Mesenchymal stem cell (in vitro differentiated cells and primary cell): Measurements from ENCODE around the gene ADGRG7. TPM values are rescaled to one million over a fixed set of nuclear protein-coding genes. Genes with fewer than 3 reads are reported as not detected.

ENCODE experiments used
- DNase-seq: peaks from one replicate; pipeline ENCODE4 v3.0.0-alpha.2; 2013
- H2AFZ ChIP-seq: one replicate; pipeline ENCODE4 v1.6.1; 2013; ENCODE audit warnings: low read depth, mild to moderate bottlenecking, control low read depth, inconsistent platforms, low read length, moderate library complexity
- H2AK5ac ChIP-seq: 2 replicates; pipeline ENCODE4 v1.6.1; 2013; ENCODE audit warnings: low read length, moderate library complexity, mild to moderate bottlenecking, inconsistent platforms; ENCODE audit not compliant: severe bottlenecking
- H2BK120ac ChIP-seq: one replicate; pipeline ENCODE4 v1.6.1; 2013; ENCODE audit warnings: low read depth, mild to moderate bottlenecking, inconsistent platforms, low read length, moderate library complexity
- H2BK12ac ChIP-seq, 2 experiments: one replicate each; pipeline ENCODE4 v1.6.1; 2013; ENCODE audit warnings: inconsistent platforms in 2 of 2, low read length in 2 of 2, mild to moderate bottlenecking in 2 of 2, moderate library complexity in 2 of 2, control low read depth in 1 of 2
- H2BK15ac ChIP-seq: one replicate; pipeline ENCODE4 v1.6.1; 2013; ENCODE audit warnings: mild to moderate bottlenecking, low read depth, inconsistent platforms; ENCODE audit not compliant: poor library complexity, severe bottlenecking
- H2BK5ac ChIP-seq: 2 replicates; pipeline ENCODE4 v1.6.1; 2013; ENCODE audit warnings: low read depth, mild to moderate bottlenecking, low read length, control low read depth, inconsistent platforms; ENCODE audit not compliant: poor library complexity, severe bottlenecking
- H3K14ac ChIP-seq, 2 experiments: one replicate each; pipeline ENCODE4 v1.6.1; 2013; ENCODE audit warnings: inconsistent platforms in 2 of 2, low read length in 2 of 2, control low read depth in 1 of 2, mild to moderate bottlenecking in 1 of 2, moderate library complexity in 1 of 2
- H3K18ac ChIP-seq, 2 experiments: one replicate each; pipeline ENCODE4 v1.6.1; 2013; ENCODE audit warnings: inconsistent platforms in 2 of 2, low read length in 2 of 2, control low read depth in 1 of 2, low read depth in 1 of 2, mild to moderate bottlenecking in 1 of 2
- H3K23ac ChIP-seq, 2 experiments: one replicate each; pipeline ENCODE4 v1.6.1; 2013; ENCODE audit warnings: inconsistent platforms in 2 of 2, low read length in 2 of 2, mild to moderate bottlenecking in 2 of 2, moderate library complexity in 2 of 2, control low read depth in 1 of 2
- H3K27ac ChIP-seq: 2 replicates; pipeline ENCODE4 v1.5.1; 2013; ENCODE audit warnings: mild to moderate bottlenecking, moderate library complexity, low read length, control low read depth, inconsistent platforms; ENCODE audit not compliant: poor library complexity, severe bottlenecking
- H3K27me3 ChIP-seq, 2 experiments: 2 replicates each; pipeline versions ENCODE4 v1.6.1 to v1.7.0; 2013; ENCODE audit warnings: low read length in 2 of 2, mild to moderate bottlenecking in 2 of 2, moderate library complexity in 2 of 2, control low read depth in 1 of 2, inconsistent platforms in 1 of 2; ENCODE audit not compliant: control insufficient read depth in 1 of 2, insufficient read depth in 1 of 2
- H3K36me3 ChIP-seq, 2 experiments: 2 replicates each; pipeline versions ENCODE4 v1.6.1 to v1.7.0; 2013; ENCODE audit warnings: low read length in 2 of 2, control low read depth in 1 of 2, inconsistent platforms in 1 of 2, low read depth in 1 of 2, mild to moderate bottlenecking in 1 of 2; ENCODE audit not compliant: insufficient read depth in 2 of 2, control insufficient read depth in 1 of 2
- H3K4ac ChIP-seq, 2 experiments: one replicate each; pipeline ENCODE4 v1.6.1; 2013; ENCODE audit warnings: inconsistent platforms in 2 of 2, low read length in 2 of 2, mild to moderate bottlenecking in 2 of 2, moderate library complexity in 2 of 2, control low read depth in 1 of 2, low read depth in 1 of 2
- H3K4me1 ChIP-seq: 2 replicates; pipeline ENCODE4 v1.6.1; 2013; ENCODE audit warnings: low read depth, low read length, control low read depth; ENCODE audit not compliant: control insufficient read depth, insufficient read depth
- H3K4me2 ChIP-seq: 2 replicates; pipeline ENCODE4 v1.6.1; 2013; ENCODE audit warnings: low read length, mild to moderate bottlenecking, inconsistent platforms; ENCODE audit not compliant: poor library complexity, severe bottlenecking
- H3K4me3 ChIP-seq, 2 experiments: 2 replicates each; pipeline versions ENCODE4 v1.5.1 to v1.7.0; 2013; ENCODE audit warnings: low read length in 2 of 2, mild to moderate bottlenecking in 2 of 2, control low read depth in 1 of 2, low read depth in 1 of 2; ENCODE audit not compliant: insufficient read depth in 1 of 2
- H3K79me1 ChIP-seq: replicated peaks from 2 replicates; pipeline ENCODE4 v1.6.1; 2013; ENCODE audit warnings: mild to moderate bottlenecking, control low read depth, low read length, inconsistent platforms; ENCODE audit not compliant: poor library complexity, severe bottlenecking
- H3K9ac ChIP-seq: 2 replicates; pipeline ENCODE4 v1.7.0; 2013; ENCODE audit warnings: mild to moderate bottlenecking, low read length, moderate library complexity
- H3K9me3 ChIP-seq: 2 replicates; pipeline ENCODE4 v1.7.0; 2013; ENCODE audit warnings: mild to moderate bottlenecking, low read length; ENCODE audit not compliant: control insufficient read depth
- H4K8ac ChIP-seq: one replicate; pipeline ENCODE4 v1.6.1; 2013; ENCODE audit warnings: inconsistent platforms, mild to moderate bottlenecking, low read length, moderate library complexity
- H4K91ac ChIP-seq: one replicate; pipeline ENCODE4 v1.6.1; 2013; ENCODE audit warnings: mild to moderate bottlenecking, low read length, inconsistent platforms
- WGBS: methylation state at CpG from one replicate; pipeline ENCODE4 v1.1.7; 2013; ENCODE audit warnings: mixed read lengths; 5-methylcytosine and 5-hydroxymethylcytosine counted together
- polyA plus RNA-seq, 2 experiments: library from polyadenylated mRNA; stranded (reverse); fragments of 200-250 nt; gene quantifications; one replicate each; pipeline ENCODE4 v1.2.3, GENCODE V29; 2013

ADGRG7 gene
- polyA plus RNA-seq (2013, experiment 1 of 2), result not detected
- not detected for polyA plus RNA-seq (2013, experiment 2 of 2)

- Histone ChIP-seq H2AFZ (no peak within 1 kb of the TSS), H4K91ac (no peak within 1 kb of the TSS), H3K4ac (no peak within 1 kb of the TSS), H2BK12ac (no peak within 1 kb of the TSS), H3K18ac (no peak within 1 kb of the TSS), H3K4me1 (no peaks in the 10 kb centered on the region), H2BK5ac (no peak within 1 kb of the TSS), H3K79me1 (no peaks in the 10 kb centered on the region), H3K27ac (no peak within 1 kb of the TSS), H2BK15ac (no peak within 1 kb of the TSS), H3K14ac (no peak within 1 kb of the TSS), H3K4me2 (no peak within 1 kb of the TSS), H3K9ac (no peak within 1 kb of the TSS), H3K23ac (no peak within 1 kb of the TSS), H3K36me3 (no peaks in the 10 kb centered on the region), H4K8ac (no peak within 1 kb of the TSS), H3K4me3 (no peak within 1 kb of the TSS), H3K9me3 (no peaks in the 10 kb centered on the region), H3K27me3 (peaks cover 0 to 3% of the 10 kb centered on the region in 2 experiments), H2BK120ac (no peak within 1 kb of the TSS), H2AK5ac (no peak within 1 kb of the TSS)
- 89% methylated on average over 2 of the region's 2 CpGs for WGBS
- no peak for DNase-seq
Measured at GRCh38 chr3:100609305-100609704, at the start of gene ADGRG7. Gene ADGRG7, plus strand, starts transcription at chr3:100609601. Its CDS starts 256 bp downstream, at chr3:100609857.

DNA sequence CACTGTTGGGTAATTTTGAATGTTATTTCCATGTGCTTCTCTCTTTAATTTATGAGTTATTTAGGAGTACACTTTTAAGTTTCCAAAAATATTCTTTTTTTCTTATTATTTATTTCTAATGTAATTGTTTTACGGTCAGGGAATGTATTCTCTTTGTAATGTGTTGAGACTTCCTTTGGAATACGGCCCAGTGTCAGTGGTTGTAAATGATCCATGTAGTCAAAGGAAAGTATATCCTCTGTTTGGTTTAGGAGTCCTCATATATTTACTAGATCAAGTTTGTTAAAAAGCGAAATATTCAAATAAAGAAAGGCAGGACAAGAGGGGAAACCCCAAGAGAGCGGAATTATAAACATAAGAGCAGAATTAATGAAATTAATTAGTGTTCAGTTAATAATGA is 49.0 kb upstream of the ADGRG7 start:
- no peak overlapping the region for H3K4ac ChIP-seq
- no peak overlapping the region for H2BK5ac ChIP-seq
- no peak overlapping the region for H2BK12ac ChIP-seq
- no peaks in the 10 kb centered on the region for H3K9me3 ChIP-seq
- no peak overlapping the region for H3K4me2 ChIP-seq
- no peaks in the 10 kb centered on the region for H3K27me3 ChIP-seq
- H3K23ac ChIP-seq, result no peak overlapping the region
- no peak overlapping the region for H2AFZ ChIP-seq
- H3K18ac ChIP-seq, result no peak overlapping the region
- H3K27ac ChIP-seq, result no peak overlapping the region
- H3K79me1 ChIP-seq, result peaks cover 3% of the 10 kb centered on the region
- peaks cover 0 to 6% of the 10 kb centered on the region in 2 experiments for H3K36me3 ChIP-seq
- H3K4me3 ChIP-seq, result no peak overlapping the region
- no peak overlapping the region for H4K91ac ChIP-seq
- H3K9ac ChIP-seq, result no peak overlapping the region
- no peak overlapping the region for H3K14ac ChIP-seq
- H2BK15ac ChIP-seq, result no peak overlapping the region
- no peak overlapping the region for H2BK120ac ChIP-seq
- H4K8ac ChIP-seq, result no peak overlapping the region
- no peak for DNase-seq
- no peaks in the 10 kb centered on the region for H3K4me1 ChIP-seq
- no peak overlapping the region for H2AK5ac ChIP-seq
- 99% methylated on average over 4 of the region's 4 CpGs for WGBS

DNA sequence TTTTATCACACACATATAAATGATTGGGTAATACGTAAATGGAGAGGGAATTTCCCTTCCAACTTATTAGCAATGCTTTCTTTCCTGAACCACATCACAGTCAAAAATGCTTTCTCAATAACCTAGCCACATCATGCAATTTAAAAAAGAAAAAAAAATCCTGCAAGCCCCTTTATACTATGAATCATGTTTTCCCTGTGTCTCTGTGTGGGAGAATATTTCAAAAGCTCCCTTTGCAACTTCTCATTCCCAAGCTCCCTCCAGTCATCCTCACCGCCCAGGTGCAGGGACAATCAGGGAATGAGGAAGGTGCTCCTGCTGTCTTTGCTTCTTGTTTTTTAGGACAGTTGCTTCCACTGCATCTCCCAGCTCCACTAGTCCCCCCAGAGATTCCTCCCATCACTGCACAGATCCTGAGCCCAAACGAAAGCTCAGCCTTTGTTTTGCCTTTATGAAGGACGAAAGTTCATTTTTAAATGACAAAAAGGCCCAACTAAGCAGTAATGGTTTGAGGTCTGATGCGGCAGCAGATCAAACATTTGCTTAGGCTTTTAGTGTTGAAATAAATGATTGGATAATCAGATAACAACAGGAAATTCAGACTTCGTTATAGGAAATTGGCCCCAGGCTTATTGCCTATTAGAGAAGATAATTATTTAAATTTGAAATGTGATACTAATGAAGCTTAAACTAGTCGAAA is 47.8 kb upstream of the ADGRG7 start:
- Histone ChIP-seq H3K4me3 (peak overlapping the region in 1 of 2 experiments; percentile 57), H2BK120ac (no peak overlapping the region), H3K79me1 (peaks cover 3% of the 10 kb centered on the region), H2BK12ac (no peak overlapping the region), H3K27me3 (no peaks in the 10 kb centered on the region), H3K4ac (no peak overlapping the region), H4K8ac (no peak overlapping the region), H3K18ac (no peak overlapping the region), H3K36me3 (peaks cover 0 to 6% of the 10 kb centered on the region in 2 experiments), H4K91ac (no peak overlapping the region), H3K9ac (peak overlapping the region; percentile 75), H2AK5ac (no peak overlapping the region), H2BK5ac (no peak overlapping the region), H2AFZ (no peak overlapping the region), H3K23ac (no peak overlapping the region), H3K14ac (no peak overlapping the region), H3K9me3 (no peaks in the 10 kb centered on the region), H2BK15ac (no peak overlapping the region), H3K4me1 (no peaks in the 10 kb centered on the region), H3K27ac (no peak overlapping the region), H3K4me2 (no peak overlapping the region)
- whole genome bisulfite sequencing, result 92% methylated on average over 7 of the region's 7 CpGs
- DNase-seq, result peak; percentile 45

- Histone ChIP-seq H3K27me3 (no peaks in the 10 kb centered on the region), H2AK5ac (no peak overlapping the region), H3K4me2 (no peak overlapping the region), H3K9me3 (no peaks in the 10 kb centered on the region), H3K4ac (no peak overlapping the region), H3K23ac (no peak overlapping the region), H3K36me3 (peaks cover 0 to 6% of the 10 kb centered on the region in 2 experiments), H3K18ac (no peak overlapping the region), H3K4me3 (no peak overlapping the region), H2AFZ (no peak overlapping the region), H3K14ac (no peak overlapping the region), H3K79me1 (peaks cover 3% of the 10 kb centered on the region), H2BK5ac (no peak overlapping the region), H3K9ac (peak overlapping the region; percentile 75), H3K4me1 (no peaks in the 10 kb centered on the region), H4K91ac (no peak overlapping the region), H2BK12ac (no peak overlapping the region), H2BK120ac (no peak overlapping the region), H3K27ac (no peak overlapping the region), H2BK15ac (no peak overlapping the region), H4K8ac (no peak overlapping the region)
- DNase-seq, result no peak
- WGBS, result 78% methylated on average over 4 of the region's 4 CpGs
Measured at GRCh38 chr3:100562224-100562857, 47.1 kb upstream of the ADGRG7 start.
